GM12874 (cell line): Measurements from ENCODE around the gene MYLK4.

Experiments
- CTCF ChIP-seq: IDR thresholded peaks from 2 replicates; pipeline ENCODE4 v1.5.1; 2011; ENCODE audit warnings: low read depth, mild to moderate bottlenecking, control low read depth, low read length, moderate library complexity; ENCODE audit not compliant: insufficient read depth

MYLK4 gene

GRCh38 chr6:2684766-2685754, 65.7 kb downstream of the MYLK4 start:
- TF ChIP-seq CTCF = no peak

- no peak for TF ChIP-seq CTCF
Observed at GRCh38 chr6:2684103-2684749, 66.5 kb downstream of the MYLK4 start.

GRCh38 chr6:2680264-2680922, 70.3 kb downstream of the MYLK4 start:
- no peak for TF ChIP-seq CTCF

GRCh38 chr6:2677080-2677593, 73.6 kb downstream of the MYLK4 start:
- no peak for TF ChIP-seq CTCF

GRCh38 chr6:2676048-2676447, 74.7 kb downstream of the MYLK4 start:
- TF ChIP-seq CTCF = no peak

- TF ChIP-seq CTCF = no peak
Observed at GRCh38 chr6:2674857-2675256, 75.9 kb downstream of the MYLK4 start.
